GM13977 (cell line): ENCODE results near the gene SERPINE1.

Experiments
- DNase-seq: peaks from one replicate; pipeline ENCODE4 v3.0.0; 2012; ENCODE audit warnings: low spot score
- in situ Hi-C: fragments of 300-500 bp; cut with MboI; formaldehyde crosslinking; loops from one replicate; pipeline ENCODE4 v1.12.0; 2022; ENCODE audit warnings: low sequenced_read_pairs, low pct_unique_long_range_greater_than_20kb, mixed read lengths, inconsistent platforms; ENCODE audit not compliant: unreplicated experiment
- TF ChIP-seq, protein P1 (sequence below): IDR thresholded peaks from 2 replicates; pipeline ENCODE4 v1.5.1; 2012; ENCODE audit warnings: mild to moderate bottlenecking, control low read depth; ENCODE audit not compliant: insufficient read depth; ENCODE audit errors: extremely low read depth, missing control alignments

Gene SERPINE1

DNA sequence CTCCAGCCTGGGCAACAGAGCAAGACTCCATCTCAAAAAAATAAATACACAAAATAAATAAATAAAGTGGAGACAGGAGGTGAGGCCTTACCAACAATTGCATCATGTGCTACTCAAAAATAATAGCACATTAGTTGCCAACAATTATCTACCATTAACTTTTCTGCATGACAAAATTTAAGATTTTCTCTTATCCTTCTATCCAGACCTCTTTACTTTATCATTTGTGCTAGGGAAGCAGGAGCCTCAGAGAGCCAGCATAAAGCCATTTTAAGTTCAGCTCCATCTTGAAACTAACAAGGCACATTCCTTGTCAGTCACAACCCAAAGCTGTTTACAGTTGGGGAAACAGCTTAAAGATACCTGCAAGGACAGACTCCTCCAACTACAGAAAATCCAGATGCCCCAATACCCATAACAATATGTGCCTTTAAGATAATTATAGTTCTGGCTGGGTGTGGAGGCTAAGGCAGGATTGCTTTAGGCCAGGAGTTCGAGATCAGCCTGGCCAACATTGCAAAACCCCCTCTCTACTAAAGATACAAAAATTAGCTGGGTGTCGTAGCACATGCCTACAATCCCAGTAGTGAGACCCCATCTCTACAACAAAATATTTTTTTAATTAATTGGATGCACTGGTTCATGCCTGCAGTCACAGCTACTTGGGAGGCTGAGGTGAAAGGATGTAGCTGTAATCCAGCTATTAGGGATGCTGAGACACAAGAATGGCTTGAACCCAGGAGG is 25.2 kb downstream of the SERPINE1 start:
- TF ChIP-seq, protein P1, sequence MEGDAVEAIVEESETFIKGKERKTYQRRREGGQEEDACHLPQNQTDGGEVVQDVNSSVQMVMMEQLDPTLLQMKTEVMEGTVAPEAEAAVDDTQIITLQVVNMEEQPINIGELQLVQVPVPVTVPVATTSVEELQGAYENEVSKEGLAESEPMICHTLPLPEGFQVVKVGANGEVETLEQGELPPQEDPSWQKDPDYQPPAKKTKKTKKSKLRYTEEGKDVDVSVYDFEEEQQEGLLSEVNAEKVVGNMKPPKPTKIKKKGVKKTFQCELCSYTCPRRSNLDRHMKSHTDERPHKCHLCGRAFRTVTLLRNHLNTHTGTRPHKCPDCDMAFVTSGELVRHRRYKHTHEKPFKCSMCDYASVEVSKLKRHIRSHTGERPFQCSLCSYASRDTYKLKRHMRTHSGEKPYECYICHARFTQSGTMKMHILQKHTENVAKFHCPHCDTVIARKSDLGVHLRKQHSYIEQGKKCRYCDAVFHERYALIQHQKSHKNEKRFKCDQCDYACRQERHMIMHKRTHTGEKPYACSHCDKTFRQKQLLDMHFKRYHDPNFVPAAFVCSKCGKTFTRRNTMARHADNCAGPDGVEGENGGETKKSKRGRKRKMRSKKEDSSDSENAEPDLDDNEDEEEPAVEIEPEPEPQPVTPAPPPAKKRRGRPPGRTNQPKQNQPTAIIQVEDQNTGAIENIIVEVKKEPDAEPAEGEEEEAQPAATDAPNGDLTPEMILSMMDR = no peak
- in situ Hi-C loops = no loop called here
- no peak for DNase-seq

DNA sequence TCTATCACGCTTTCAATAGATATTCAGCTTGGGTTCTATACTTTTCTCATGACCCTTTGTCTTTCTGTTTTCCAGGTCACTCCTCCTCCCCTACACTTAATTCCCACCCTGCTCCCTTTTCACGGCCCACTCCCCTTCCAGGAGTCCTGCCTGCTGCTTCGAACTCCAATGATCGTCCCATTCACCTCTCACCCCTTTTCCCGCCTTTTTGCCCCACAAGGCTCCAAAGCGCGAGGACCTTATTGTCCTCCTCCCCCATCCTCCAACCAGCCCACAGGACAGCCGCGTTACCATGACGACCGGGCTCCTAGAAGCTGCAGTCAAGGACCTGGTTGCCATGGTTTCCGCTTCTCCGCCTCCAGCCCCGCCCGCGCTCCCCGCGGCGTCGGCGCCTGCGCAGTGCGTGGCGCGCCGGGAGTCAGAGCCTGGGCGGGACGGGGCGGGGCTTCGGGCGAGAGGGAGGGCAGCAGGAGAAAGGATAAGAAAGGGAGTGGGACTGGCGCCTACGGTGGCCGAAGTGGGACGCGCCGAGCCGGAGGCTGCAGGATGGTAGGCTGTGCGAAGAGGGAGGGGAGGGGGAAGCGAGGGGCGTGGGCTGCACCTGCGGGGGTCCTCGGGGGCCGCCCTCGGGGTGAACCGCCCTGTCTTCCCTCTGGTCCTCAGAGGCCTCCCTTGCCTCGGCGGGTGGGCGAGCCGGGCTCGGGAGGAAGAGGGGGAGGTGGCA is 27.2 kb downstream of the SERPINE1 start, which contains the start of gene AP1S1:
AP1S1 (plus strand) TSS at position 508 of the 724 bp plus-strand sequence; CDS start at position 547, 39 bp downstream.
- DNase-seq = peak; percentile 99
- TF ChIP-seq, protein P1 = no peak
- in situ Hi-C loops = no loop called here

DNA sequence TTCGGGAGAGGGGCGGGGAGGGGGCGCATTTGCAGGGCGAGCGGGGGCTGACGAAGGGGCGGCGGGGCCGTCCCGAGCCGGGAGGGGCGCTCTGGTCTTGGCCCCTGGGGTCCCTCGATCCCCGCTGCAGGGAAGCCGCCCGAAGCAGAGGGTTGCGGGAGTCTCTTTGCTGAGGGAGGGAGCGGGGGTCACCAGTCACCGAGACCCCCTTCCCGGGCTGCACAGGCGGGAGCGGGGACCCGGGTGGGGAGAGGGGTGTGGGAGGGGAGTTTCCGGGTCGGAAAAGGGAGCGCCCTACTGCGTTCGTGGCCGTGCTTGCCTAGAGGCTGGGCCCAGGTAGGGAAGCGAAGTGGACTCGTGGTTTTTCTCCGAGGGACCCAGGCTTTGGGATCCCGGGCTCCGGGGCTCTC is 27.8 kb downstream of the SERPINE1 start:
- in situ Hi-C loops = no loop called here
- TF ChIP-seq, protein P1 = no peak
- no peak for DNase-seq

DNA sequence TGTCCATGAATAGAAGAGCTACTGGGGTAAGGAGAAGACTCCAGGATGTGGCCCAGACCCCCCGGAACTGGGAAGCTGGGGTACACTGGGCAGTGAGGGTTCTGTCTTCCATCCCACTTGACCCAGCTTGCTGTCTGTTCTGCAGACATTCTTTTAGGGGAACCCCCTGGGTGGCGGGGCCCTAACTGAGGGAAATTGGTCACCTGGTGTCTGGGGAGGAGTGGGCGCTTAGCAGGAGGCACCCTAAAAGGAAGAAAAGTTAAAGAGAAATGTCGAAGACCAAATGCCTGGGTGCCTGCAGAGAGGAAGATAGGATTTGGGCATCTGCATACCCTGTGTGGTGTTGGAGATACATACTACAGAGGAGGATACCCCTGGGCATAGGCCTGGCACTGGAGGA is 28.4 kb downstream of the SERPINE1 start:
- TF ChIP-seq, protein P1 = no peak
- in situ Hi-C loops = no loop called here
- peak; percentile 61 for DNase-seq

DNA sequence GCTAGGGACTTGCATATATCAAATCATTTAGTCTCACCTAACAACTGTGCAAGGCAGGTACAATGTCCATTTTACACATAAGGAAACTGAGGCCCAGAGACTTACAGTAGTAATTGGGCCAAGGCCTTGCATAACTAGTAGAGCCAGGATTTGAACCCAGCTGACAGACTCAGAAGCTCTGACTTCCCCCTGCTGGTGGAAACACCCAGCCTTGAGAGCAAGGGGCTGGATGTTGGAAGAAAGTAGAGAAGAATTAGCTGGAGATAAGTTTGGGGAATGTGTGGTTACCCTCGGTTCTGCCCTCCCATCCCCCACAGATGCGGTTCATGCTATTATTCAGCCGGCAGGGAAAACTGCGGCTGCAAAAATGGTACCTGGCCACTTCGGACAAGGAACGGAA is 29.4 kb downstream of the SERPINE1 start:
- in situ Hi-C loops = no loop called here
- DNase-seq = no peak
- TF ChIP-seq, protein P1 = no peak

DNA sequence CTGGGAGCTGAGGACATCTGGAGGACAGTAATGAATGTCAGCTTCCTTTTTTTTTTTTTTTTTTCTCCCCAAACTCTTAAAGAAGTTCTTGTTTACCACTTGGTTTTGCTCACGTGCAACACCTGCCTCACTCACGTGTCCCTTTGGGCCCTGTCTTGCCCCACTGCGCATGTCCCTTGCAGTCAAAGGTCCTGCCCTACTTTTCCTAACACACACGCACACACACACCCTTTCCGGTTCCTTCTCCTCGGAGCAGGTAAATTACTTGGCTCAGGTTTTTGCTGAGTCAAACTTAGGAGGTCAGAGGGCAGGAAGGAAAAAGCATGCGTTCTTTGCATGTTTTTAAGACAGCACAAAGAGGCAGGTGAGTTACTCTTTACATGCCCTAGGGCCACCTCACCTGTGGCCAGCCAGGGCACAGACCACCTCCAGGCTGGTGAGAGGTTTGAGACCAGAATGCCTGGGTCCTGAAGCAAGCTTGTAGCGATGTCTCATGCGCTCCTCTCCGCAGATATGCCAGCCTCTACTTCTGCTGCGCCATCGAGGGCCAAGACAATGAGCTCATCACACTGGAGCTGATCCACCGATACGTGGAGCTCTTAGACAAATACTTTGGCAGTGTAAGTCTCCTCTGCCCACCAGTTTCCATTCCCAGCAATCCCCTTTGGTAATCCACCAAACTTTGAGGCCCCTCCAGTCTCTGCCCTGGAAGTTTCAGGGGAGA is 30.1 kb downstream of the SERPINE1 start:
- no peak for DNase-seq
- TF ChIP-seq, protein P1 = no peak
- in situ Hi-C loops = no loop called here
